Activated CD4-positive, alpha-beta T cell treated with anti-CD3 and anti-CD28 coated beads, Interleukin-2, amount 50 U/mL, for 24 hours (primary cell): ENCODE data around the gene MEF2B.

Experiments used
- DNase-seq, 2 donors: peaks; one replicate each; pipeline ENCODE4 v3.0.0-alpha.2; 2020; ENCODE audit warnings: low read depth in 1 of 2, low spot score in 1 of 2

MEF2B gene

GRCh38 chr19:19170053-19170872, at the start of gene MEF2B:
MEF2B (minus strand) TSS chr19:19170263; CDS start chr19:19150735, 19,528 bp downstream.
- DNase-seq = peak; percentile 39 to 78

DNA sequence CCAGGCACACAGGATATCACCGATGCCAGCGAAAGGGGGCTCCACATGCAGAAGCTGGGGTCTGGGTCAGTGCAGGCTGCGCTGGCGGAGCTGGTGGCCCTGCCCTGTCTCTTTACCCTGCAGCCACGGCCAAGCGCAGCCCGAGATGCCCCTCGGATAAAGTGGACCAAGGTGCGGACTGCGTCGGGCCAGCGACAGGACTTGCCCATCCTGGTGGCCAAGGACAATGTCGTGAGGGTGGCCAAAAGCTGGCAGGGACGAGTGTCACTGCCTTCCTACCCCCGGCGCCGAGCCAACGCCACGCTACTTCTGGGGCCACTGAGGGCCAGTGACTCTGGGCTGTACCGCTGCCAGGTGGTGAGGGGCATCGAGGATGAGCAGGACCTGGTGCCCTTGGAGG, 48.8 kb upstream of the MEF2B start:
- no peak for DNase-seq

DNA sequence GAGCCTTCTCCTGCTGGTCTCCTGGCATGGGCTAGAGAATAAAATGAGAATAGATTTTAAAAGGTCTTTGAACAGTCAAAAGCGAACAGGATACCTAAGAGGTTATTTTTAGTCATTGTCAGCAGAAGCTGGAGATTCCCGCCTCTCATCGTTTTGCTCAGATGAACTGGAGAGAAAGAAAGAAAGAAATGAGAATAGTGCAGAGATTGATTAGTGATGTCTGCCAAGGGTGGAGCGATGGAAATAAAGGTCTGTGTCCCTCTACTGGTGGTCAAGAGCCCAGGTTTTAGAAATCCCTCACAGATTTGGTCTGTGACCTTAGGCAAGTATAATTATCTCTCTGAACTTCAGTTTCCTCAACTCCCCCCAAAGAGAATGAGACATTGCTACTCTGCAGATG, 47.0 kb upstream of the MEF2B start:
- DNase-seq = no peak

GRCh38 chr19:19215792-19216191, 45.7 kb upstream of the MEF2B start:
- DNase-seq = no peak

GRCh38 chr19:19214892-19215291, 44.8 kb upstream of the MEF2B start:
- no peak for DNase-seq

DNA sequence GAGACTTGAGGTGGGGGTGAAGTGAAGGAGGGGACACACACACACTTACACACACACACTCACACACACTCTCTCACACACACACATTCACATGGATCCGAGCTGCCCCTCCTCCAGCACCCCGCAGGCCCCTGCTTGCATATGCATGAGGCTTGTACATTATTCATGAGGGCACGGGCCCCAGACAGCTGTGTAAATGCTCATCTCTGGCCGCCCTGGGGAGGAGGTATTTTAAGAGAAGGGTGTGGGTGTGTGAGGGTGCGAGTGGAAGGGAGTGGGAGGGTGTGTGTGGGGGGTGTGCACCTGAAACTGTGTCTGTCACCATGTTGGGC, 44.1 kb upstream of the MEF2B start:
- no peak for DNase-seq

DNA sequence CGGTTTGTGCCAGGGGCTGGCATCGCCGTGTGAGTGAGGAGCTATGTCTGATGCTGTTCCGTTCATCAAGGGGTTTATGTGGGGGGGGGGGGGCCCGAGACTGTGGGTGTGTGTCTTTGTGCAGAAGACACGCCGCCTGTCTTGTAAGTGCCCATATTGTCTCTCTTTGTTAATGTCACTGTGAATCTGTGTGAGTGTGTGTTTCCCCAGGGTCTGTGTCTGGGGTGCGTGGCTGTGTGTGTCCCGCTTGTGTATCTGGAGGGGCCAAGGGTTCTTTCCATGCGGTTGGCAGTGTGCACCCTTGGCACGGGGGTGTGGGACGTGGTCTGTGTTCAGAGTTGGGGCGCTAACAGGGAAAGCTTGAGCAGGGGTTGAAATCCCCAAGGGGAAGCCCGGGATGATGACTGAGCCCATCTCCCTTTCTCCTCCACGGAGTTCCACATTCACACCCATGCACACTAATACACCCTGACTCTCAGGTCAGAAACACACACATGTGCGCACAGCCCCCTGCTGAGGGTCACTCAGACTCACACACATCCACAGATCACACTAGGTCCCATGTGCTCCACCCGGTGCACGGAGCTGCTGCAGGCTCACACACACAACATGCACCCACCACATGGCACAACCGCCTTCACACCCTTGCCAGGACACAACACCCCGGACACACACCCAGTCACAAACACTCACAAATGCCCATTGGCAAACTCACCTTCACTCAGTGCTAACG, 43.5 kb upstream of the MEF2B start:
- no peak for DNase-seq

- DNase-seq = no peak
These were observed 42.9 kb upstream of the MEF2B start for GRCh38 chr19:19212916-19213315.

- no peak for DNase-seq
These were observed 41.7 kb upstream of the MEF2B start, which contains the start of gene NCAN for GRCh38 chr19:19211499-19212420. NCAN (plus strand) TSS chr19:19211958; CDS start chr19:19216954, 4,996 bp downstream.

- no peak for DNase-seq
These were observed 39.3 kb upstream of the MEF2B start for GRCh38 chr19:19209372-19209771.

DNA sequence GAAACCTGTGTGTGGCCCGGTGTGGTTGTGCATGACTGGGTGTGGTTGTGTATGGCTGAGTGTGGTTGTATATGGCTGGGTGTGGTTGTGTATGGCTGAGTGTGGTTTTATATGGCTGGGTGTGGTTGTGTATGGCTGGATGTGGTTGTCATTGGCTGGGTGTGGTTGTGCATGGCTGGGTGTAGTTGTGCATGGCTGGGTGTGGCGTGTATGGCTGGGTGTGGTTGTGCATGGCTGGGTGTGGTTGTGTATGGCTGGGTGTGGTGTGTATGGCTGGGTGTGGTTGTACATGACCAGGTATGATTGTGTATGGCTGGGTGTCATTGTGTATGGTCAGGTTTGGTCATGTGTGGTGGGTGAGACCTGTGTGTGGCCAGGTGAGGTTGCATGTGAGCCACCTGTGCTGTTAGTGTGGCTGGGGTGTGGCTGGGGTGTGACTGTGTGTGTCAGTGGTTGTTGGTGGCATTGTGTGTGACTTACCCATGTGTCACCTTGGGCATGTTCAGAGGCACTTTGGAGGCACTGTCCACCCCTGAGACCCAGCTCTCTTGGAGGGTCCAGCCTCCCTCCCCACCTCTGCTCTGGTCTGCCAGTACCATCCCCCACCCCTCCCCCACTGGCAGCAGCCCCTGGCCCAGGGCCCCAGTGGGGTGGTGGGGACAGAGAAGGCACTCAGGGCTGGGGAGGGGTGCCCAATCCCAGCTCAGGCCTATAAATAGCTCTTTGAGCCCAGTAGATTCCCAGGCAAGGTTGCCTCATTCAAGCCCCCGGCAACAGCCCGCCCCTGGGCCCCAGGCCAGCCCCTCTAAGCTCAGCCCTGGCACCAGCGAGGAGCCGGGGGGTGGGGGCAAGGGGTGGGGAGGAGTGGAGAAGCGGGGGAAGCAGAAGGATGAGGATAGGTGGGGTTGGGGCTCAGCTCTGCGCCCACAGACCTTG, 37.8 kb upstream of the MEF2B start:
- DNase-seq = no peak

GRCh38 chr19:19206938-19207337, 36.9 kb upstream of the MEF2B start:
- no peak for DNase-seq

DNA sequence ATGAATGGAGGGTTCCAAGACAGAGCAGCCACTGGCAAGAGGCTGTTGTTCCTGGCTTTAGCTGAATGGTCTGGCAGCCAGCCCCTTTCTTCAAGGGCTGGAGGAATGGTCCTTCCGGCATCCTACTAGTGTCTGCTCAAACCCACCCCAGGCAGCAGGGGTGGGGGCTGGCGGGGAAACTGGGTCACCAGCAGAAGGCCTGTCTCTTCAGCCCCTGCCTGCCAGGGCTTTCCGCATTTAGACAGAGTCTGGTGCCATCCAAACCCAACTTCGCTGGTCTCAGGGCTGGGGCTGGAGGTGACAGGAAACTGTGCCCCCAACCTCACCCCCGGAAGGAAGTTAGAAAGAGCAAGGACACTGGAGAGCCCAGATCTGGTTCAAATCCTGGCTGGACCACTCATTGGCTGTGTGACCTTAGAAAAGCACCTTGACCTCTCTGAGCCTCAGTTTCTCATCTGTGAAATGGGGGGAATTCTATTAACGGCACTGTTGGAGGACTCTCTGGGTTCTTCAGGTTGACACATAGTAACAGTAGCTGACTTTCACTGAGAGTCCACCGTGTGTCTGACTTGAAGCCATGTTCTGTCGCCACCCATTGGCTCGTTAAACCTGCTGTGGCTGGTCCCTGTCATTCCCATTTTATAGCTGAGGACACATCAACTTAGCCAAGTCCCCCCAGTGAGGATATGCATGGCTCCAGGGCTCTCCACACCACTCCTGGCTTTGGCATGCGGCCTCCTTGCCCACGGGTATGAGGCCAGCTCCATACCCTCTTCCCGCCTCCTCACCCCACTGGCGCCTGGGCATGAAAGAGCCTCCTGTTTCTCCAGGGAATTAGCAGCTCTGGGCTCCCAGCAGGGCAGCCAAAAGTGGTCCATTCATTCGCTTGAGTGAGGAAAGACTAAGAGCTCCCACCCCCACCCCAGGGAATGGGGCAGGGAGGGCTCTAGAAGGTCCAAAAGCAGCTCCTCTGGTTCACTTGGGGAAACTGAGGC, 35.6 kb upstream of the MEF2B start:
- no peak for DNase-seq

DNA sequence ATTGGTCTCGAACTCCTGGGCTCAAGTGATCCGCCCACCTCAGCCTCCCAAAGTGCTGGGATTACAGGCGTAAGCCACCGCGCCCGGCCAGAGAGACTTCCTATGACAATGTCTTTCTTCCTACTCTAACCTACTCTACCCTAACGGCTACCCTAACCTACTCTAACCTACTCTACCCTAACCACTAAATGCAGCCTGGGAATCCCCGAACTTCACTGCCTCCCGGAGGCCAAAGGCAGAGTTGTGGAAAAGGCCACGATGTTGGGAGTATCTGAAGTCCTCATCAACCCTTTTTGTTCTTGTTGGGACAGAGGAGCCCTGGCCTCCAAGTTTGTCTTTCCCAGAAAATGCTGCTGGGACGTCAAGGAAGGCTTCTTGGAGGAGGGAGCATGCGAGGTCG, 34.1 kb upstream of the MEF2B start:
- no peak for DNase-seq

DNA sequence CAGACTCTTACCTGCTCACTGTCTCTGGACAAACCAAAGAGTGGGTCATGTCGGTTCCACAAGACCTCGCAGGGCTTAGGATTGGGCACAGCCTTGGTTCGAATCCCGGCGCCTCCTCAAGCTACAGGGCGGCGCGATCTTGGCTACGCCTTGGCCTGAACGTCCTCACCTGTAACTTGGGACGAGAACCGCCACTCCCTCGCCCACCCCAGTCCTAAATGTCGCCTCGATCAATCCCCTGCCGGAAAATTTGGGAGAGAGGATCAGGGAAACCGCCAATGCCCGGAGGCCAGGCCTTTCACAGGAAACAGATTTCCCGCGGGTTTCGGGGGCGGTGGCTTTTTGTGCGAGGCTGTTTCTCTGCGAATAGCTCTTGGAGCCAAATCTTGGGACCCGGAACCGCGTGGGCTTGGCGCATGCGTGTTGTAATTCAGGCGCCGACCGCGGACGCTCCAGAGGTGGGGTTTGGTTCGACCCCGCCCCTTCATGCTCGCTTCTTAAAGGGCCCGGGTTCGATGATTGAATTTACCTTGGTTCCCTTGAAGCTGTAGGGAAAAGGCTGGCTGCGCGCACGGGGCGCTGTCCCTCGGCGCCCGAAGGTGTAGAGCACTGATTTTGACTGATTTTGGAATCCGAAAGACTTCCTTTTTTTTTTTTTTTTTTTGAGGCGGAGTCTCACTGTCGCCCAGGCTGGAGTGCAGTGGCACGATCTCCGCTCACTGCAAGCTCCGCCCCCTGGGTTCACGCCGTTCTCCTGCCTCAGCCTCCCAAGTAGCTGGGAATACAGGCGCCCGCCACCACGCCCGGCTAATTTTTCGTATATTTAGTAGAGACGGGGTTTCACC, 33.2 kb upstream of the MEF2B start, which contains the start of gene NR2C2AP:
TSS of gene NR2C2AP (minus strand) at position 403 of the 845 bp plus-strand sequence. CDS start at position 49, 354 bp downstream.
- DNase-seq = peak; percentile 83 to 91

DNA sequence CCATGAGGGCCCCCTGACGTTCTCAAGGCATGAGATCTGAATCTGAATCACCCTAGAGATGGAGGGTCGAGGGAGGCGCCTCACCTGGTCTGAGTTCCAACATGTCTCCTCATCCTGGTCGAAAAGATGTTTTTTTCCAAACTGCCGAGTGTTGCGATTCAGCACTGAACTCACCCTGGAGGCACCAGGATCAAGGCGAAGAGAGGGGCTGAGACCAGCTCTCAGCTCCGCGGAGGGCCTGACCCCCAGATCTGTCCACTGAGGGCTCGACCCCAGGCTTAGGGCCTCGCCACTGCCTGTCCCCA, 32.6 kb upstream of the MEF2B start:
- DNase-seq = no peak

GRCh38 chr19:19201697-19202630, 31.9 kb upstream of the MEF2B start:
- no peak for DNase-seq
